ENCODE measurements around the gene PNKD.

PNKD gene, protein sequence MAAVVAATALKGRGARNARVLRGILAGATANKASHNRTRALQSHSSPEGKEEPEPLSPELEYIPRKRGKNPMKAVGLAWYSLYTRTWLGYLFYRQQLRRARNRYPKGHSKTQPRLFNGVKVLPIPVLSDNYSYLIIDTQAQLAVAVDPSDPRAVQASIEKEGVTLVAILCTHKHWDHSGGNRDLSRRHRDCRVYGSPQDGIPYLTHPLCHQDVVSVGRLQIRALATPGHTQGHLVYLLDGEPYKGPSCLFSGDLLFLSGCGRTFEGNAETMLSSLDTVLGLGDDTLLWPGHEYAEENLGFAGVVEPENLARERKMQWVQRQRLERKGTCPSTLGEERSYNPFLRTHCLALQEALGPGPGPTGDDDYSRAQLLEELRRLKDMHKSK

DNA sequence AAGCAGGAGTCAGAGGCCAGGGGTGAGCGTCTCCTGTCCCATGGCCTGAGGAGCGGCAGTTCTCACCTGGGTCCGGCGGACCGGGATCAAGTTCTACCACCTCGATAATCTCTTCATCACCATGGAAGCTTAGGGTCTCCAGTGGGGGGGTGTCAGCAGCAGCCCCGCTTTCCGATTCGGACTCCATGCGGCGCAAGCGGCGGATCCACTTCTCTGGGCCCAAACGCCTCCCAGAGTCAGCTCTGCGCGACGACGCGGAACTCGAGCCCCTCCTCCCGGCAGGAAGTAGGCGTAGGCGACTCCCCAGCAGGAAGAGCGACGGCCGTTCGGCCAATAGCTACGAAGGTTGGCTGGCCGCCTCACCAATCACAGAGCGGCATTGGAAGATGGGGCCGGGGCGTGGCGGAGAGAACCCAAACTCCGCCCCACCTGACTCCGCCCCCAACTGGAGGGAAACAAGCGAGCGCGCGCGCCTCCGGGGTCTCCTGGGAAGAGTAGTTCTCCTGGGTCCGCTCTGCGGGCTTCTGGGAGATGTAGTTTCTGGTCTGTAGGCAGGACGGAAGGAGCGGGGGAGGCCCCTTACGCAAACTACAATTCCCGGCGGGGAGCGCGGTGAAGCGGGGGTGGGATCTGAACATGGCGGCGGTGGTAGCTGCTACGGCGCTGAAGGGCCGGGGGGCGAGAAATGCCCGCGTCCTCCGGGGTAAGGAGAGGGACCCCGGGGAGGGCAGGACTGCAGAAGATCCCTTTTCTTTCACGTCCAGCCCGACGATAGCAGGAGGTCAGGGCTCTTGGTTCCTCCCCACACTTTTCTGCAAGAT is at the start of gene PNKD, which contains the start of gene AAMP:
TSS of gene PNKD (plus strand) at position 620 of the 821 bp plus-strand sequence. CDS start at position 637, 17 bp downstream.
TSS of gene AAMP (minus strand) at position 238 of the 821 bp plus-strand sequence. CDS start at position 187, 51 bp downstream.
- H3K4me3 ChIP-seq (ENCODE audit: low read length), result peak within 1 kb of the TSS; percentile 95
- peak; percentile 99 for DNase-seq (ENCODE audit: low read depth)
- TF ChIP-seq, protein P1, sequence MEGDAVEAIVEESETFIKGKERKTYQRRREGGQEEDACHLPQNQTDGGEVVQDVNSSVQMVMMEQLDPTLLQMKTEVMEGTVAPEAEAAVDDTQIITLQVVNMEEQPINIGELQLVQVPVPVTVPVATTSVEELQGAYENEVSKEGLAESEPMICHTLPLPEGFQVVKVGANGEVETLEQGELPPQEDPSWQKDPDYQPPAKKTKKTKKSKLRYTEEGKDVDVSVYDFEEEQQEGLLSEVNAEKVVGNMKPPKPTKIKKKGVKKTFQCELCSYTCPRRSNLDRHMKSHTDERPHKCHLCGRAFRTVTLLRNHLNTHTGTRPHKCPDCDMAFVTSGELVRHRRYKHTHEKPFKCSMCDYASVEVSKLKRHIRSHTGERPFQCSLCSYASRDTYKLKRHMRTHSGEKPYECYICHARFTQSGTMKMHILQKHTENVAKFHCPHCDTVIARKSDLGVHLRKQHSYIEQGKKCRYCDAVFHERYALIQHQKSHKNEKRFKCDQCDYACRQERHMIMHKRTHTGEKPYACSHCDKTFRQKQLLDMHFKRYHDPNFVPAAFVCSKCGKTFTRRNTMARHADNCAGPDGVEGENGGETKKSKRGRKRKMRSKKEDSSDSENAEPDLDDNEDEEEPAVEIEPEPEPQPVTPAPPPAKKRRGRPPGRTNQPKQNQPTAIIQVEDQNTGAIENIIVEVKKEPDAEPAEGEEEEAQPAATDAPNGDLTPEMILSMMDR (conservative IDR thresholded peaks at IDR 0.05; ENCODE audit: low read length), result peak; percentile 8; the same call in 1 of the 2 replicates

DNA sequence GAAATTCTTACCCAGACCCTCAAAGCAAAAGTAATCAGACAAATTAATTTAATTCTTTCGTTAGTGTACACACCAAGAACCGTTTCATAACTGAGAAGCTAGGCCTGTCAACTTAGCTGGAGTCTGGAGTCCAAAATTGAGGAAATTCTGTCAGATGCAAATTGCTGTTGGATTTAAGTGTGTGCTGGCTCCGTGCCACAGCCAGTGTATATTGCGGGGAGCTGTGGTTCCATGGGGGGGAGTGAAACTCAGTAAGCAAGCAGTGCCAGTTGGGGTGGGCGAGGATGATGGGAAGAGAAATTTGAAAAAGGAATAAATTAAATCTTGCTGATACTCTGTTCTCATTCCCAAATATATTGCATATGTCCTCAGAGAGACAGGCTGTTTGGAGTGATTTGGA is 49.3 kb upstream of the PNKD start:
- no peak for DNase-seq (ENCODE audit: low read depth)
- H3K4me3 ChIP-seq (ENCODE audit: low read length), result no peak overlapping the region; the same call in 1 of the 2 replicates
- TF ChIP-seq, protein P1 (conservative IDR thresholded peaks at IDR 0.05; ENCODE audit: low read length), result no peak

DNA sequence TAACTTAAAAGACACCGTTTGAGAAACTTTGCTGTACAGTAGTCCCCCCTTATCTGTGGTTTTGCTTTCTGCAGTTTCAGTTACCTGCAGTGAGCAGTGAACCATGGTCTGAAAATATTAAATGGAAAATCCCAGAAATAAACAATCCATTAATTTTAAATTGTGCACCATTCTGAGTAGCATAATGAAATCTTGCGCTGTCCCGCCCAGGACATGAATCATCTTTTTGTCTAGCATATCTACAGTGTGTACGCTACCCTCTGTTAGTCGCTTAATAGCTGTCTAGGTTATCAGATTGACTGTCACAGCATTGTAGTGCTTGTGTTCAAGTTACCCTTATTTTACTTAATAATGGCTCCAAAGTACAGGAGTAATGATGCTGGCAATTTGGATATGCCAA is 47.3 kb upstream of the PNKD start:
- TF ChIP-seq, protein P1 (conservative IDR thresholded peaks at IDR 0.05; ENCODE audit: low read length), result no peak
- H3K4me3 ChIP-seq (ENCODE audit: low read length), result no peak overlapping the region
- DNase-seq (ENCODE audit: low read depth), result no peak

DNA sequence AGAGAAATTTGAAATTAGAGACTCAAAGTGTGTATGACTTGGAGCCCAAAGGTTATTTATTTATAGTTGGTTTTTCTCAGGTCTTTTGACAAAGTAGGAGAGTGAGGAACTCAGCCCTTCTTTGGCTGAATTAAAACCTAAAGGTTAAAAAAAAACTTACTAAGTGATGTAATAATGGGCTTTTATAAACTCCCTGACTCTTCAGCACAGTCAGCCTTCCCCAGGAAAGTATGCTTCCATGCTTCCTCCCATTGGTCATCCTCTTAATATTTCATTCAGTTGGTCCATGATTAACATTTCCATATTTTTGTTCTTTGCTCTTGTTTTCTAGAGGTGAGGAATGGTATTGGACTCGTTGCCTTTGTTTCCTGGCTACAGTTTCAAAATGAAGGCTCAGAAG is 46.1 kb upstream of the PNKD start:
- no peak for DNase-seq (ENCODE audit: low read depth)
- no peak overlapping the region for H3K4me3 ChIP-seq (ENCODE audit: low read length)
- TF ChIP-seq, protein P1 (conservative IDR thresholded peaks at IDR 0.05; ENCODE audit: low read length), result no peak

DNA sequence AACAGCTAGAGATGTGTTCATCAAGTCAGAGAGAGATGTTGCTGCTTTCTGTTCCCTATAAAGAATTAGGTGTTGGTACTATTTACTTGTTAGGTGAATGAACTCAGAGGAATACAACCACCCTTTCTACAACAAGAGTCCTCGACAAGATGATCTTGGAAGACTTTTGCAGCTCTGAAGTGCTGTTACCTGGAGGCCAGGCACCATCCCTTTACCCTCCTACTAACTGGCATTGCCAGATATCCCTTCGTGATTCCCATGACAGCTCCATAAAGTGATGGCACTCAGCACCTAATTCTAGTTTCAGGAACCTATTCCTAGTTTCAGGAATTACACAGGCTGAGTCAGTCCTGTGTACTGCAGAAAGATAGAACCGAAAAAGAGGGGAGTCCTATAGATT is 43.4 kb upstream of the PNKD start:
- TF ChIP-seq, protein P1 (conservative IDR thresholded peaks at IDR 0.05; ENCODE audit: low read length), result no peak
- no peak for DNase-seq (ENCODE audit: low read depth)
- no peak overlapping the region for H3K4me3 ChIP-seq (ENCODE audit: low read length)

DNA sequence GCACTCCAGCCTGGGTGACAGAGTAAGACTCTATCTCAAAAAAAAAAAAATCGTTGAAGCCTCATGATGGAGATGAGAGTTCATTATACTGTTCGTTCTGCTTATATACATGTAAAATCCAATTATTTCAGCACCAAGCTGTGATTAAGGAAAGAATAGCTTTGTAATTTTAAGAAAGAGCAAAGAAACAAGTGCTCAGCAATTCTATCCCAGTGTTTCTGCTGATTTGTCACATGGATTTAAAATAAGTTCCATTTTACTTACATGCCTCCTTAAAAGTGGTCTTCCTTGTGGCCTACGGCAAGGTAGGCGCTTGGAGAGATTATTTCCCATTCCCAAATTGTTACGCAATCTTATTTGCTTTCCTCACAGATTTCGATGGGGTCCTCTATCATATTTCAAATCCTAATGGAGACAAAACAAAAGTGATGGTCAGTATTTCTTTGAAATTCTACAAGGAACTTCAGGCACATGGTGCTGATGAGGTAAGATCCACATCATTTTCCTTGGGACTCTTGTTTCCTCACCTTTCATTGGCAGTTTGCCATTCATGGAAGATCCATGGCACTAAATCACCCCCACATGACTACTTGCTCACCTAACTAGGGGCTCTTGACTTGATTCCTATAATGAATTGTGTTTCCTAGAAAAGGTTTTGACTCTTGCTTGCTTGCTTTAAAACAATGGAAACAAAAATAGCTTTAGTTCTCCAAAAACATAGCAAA is 41.8 kb upstream of the PNKD start:
- no peak overlapping the region for H3K4me3 ChIP-seq (ENCODE audit: low read length)
- DNase-seq (ENCODE audit: low read depth), result no peak
- TF ChIP-seq, protein P1 (conservative IDR thresholded peaks at IDR 0.05; ENCODE audit: low read length), result no peak

All from AG10803 (cell line).